Kidney (tissue), 14 donors: ENCODE data around the gene CCDC32. TPM values are rescaled to one million over a fixed set of nuclear protein-coding genes. Genes with fewer than 3 reads are reported as not detected.

Source experiments
- DNase-seq, 5 donors: peaks; one replicate each; pipeline ENCODE4 v3.0.0-alpha.2; 2013 to 2020
- FAIRE-seq: peaks from 2 replicates; lab custom pipeline; 2012; peaks lifted over from hg19 to GRCh38; lab: Jason Lieb, UNC
- H3K27ac ChIP-seq, 2 donors: one replicate each; pipeline ENCODE4 v1.7.0; 2013; ENCODE audit warnings: low read depth in 2 of 2, low read length in 2 of 2, inconsistent platforms in 1 of 2
- H3K27me3 ChIP-seq: one replicate; pipeline ENCODE4 v1.7.1; 2013; ENCODE audit warnings: low read length, inconsistent platforms; ENCODE audit not compliant: control insufficient read depth, insufficient read depth
- H3K36me3 ChIP-seq, 3 donors: one replicate each; pipeline versions ENCODE4 v1.7.0 to v1.7.1; 2013; ENCODE audit warnings: low read length in 3 of 3, control low read depth in 1 of 3, inconsistent platforms in 1 of 3; ENCODE audit not compliant: insufficient read depth in 3 of 3, control insufficient read depth in 2 of 3
- H3K4me1 ChIP-seq, 3 donors: one replicate each; pipeline versions ENCODE4 v1.7.0 to v1.7.1; 2013; ENCODE audit warnings: low read length in 3 of 3, inconsistent platforms in 1 of 3, low read depth in 1 of 3; ENCODE audit not compliant: control insufficient read depth in 2 of 3, insufficient read depth in 2 of 3
- H3K4me3 ChIP-seq, 3 donors: one replicate each; pipeline versions ENCODE4 v1.7.0 to v1.8.1; 2013; ENCODE audit warnings: low read length in 3 of 3, control low read depth in 1 of 3, inconsistent platforms in 1 of 3
- H3K9ac ChIP-seq, 3 donors: one replicate each; pipeline versions ENCODE4 v1.7.0 to v1.7.1; 2013; ENCODE audit warnings: low read length in 3 of 3, control low read depth in 1 of 3, inconsistent platforms in 1 of 3
- H3K9me3 ChIP-seq, 3 donors: one replicate each; pipeline versions ENCODE4 v1.7.0 to v1.7.1; 2013; ENCODE audit warnings: low read length in 3 of 3, control low read depth in 1 of 3, inconsistent platforms in 1 of 3; ENCODE audit not compliant: control insufficient read depth in 2 of 3, insufficient read depth in 1 of 3
- CTCF ChIP-seq: IDR thresholded peaks from 3 replicates; pipeline ENCODE4 v1.5.1; 2012; ENCODE audit warnings: mild to moderate bottlenecking, moderate library complexity, borderline replicate concordance; ENCODE audit not compliant: insufficient read depth; ENCODE audit errors: extremely low read depth
- intact Hi-C: fragments of 100-400 bp; cut with DNase I; formaldehyde crosslinking; loops from one replicate; pipeline ENCODE4 v1.11.1; 2022
- polyA plus RNA-seq: library from polyadenylated mRNA; stranded (reverse); fragments of 350-450 nt; fragmentation: Illumina TruSeq; extraction: RNeasy Lipid Tissue Mini Kit (QIAGEN cat#74804); gene quantifications from one replicate; pipeline ENCODE4 v1.2.3, GENCODE V29; 2014; ENCODE audit warnings: low read depth, low replicate concordance; ENCODE audit not compliant: insufficient read depth
- total RNA-seq: library from RNA; stranded (reverse); fragmentation: NEBNext Ultra II Directional; extraction: Animal tissue kit (Norgen Biotek cat#: 25700); gene quantifications from one replicate; pipeline ENCODE4 v1.2.1, GENCODE V29; 2021
- donor health status: control.
- donor health status: control.
- donor health status: control.
- donor health status: control.
- donor health status: control.
- donor health status: DM: yes; HTN: yes; CAD: no.
- donor health status: Normal renal cell carcinoma (clear cell type).

Gene CCDC32
- total and polyA plus RNA-seq, 2 donors from 2014 or later, result 34.4 to 35.9 TPM

GRCh38 chr15:40543082-40543481 lies 21.8 kb downstream of the CCDC32 start:
- intact Hi-C loops, result no loop called here
- H3K9me3 ChIP-seq, result no peaks in the 10 kb centered on the region
- H3K27me3 ChIP-seq, result no peaks in the 10 kb centered on the region
- H3K27ac ChIP-seq, result no peak overlapping the region
- no peak overlapping the region for H3K4me3 ChIP-seq
- no peak for TF ChIP-seq CTCF
- H3K36me3 ChIP-seq, result peaks cover 0 to 6% (median 0%) of the 10 kb centered on the region in 3 donors
- DNase-seq (no peak), FAIRE-seq (no peak)
- H3K4me1 ChIP-seq, result no peaks in the 10 kb centered on the region
- no peak overlapping the region for H3K9ac ChIP-seq

DNA sequence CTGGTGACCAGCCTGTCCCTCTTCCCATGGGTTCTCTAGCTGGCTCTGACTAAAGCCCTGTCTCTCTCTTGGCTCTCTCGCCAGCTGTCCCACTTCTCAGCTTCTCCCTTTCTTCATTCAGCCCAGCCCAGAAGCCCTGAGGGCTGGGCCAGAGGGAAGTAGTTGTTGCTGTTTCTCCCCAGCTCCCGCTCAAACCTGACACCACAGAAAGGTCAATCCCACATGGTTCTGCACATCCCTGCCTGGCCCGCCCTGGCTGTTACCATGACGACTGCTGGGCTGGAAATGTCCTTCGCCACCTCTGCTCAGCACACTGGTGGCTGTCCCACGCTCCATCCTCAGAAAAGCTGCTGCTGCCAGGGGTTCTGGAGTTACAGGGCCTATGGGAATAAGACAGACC lies 25.9 kb downstream of the CCDC32 start:
- intact Hi-C loops, result no loop called here
- no peak for TF ChIP-seq CTCF
- Histone ChIP-seq H3K4me3 (no peak overlapping the region), H3K36me3 (no peaks in the 10 kb centered on the region), H3K4me1 (no peaks in the 10 kb centered on the region), H3K27ac (no peak overlapping the region), H3K9me3 (no peaks in the 10 kb centered on the region), H3K9ac (no peak overlapping the region), H3K27me3 (no peaks in the 10 kb centered on the region)
- peak in 4 of 5 donors; percentile 72 to 84 (median 75) for DNase-seq
- no peak for FAIRE-seq

GRCh38 chr15:40536501-40536900 lies 28.3 kb downstream of the CCDC32 start:
- peak in 3 of 5 donors; percentile 16 to 62 (median 40) for DNase-seq
- Histone ChIP-seq H3K4me1 (no peaks in the 10 kb centered on the region), H3K27me3 (no peaks in the 10 kb centered on the region), H3K27ac (no peak overlapping the region), H3K4me3 (no peak overlapping the region), H3K36me3 (no peaks in the 10 kb centered on the region), H3K9ac (no peak overlapping the region), H3K9me3 (no peaks in the 10 kb centered on the region)
- FAIRE-seq, result no peak
- intact Hi-C loops, result no loop called here
- TF ChIP-seq CTCF, result no peak

- TF ChIP-seq CTCF, result no peak
- FAIRE-seq, result no peak
- DNase-seq, result no peak
These were observed 30.5 kb downstream of the CCDC32 start for GRCh38 chr15:40534371-40534770.

More at GRCh38 chr15:40534371-40534770, 30.5 kb downstream of the CCDC32 start:
- intact Hi-C loops, result no loop called here
- Histone ChIP-seq H3K36me3 (no peaks in the 10 kb centered on the region), H3K27ac (no peak overlapping the region), H3K9ac (no peak overlapping the region), H3K4me3 (no peak overlapping the region), H3K4me1 (no peaks in the 10 kb centered on the region), H3K9me3 (no peaks in the 10 kb centered on the region), H3K27me3 (no peaks in the 10 kb centered on the region)
